ENCODE measurements around the gene PDE11A.

DNA sequence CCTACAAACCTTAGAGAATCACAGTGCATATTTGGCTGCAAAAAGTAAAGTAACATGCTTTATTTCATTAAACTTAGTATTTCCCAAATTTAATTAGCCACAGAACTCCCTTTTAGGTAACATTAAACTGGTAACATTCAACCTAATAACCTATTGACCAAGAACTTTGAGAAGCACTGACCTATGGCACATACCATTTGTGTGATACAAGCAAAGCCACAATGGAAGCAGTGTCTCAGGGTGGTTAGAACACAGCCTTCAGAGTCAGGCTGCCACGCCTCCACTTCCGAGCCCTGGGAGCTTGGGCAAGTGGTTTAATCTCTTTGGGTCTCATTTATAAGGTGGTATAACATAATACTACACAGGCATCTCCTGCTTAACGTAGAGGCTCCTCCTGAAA is 301.4 kb downstream of the PDE11A start:
- no peak for TF ChIP-seq CTBP1 (IDR thresholded peaks at IDR 0.05; ENCODE audit: borderline replicate concordance)
- TF ChIP-seq FOXA1 (IDR thresholded peaks at IDR 0.05): no peak
- no peak for TF ChIP-seq HDGF (IDR thresholded peaks at IDR 0.05; ENCODE audit: borderline replicate concordance)
- TF ChIP-seq ELF4 (IDR thresholded peaks at IDR 0.05): no peak
- TF ChIP-seq BHLHE40 (IDR thresholded peaks at IDR 0.05; ENCODE audit: borderline replicate concordance): no peak
- no peak for TF ChIP-seq SUZ12 (IDR thresholded peaks at IDR 0.05)
- no peak for TF ChIP-seq SP1 (IDR thresholded peaks at IDR 0.05)
- TF ChIP-seq FOXM1 (IDR thresholded peaks at IDR 0.05; ENCODE audit: borderline replicate concordance): no peak
- no peak for TF ChIP-seq ARNT (IDR thresholded peaks at IDR 0.05)
